A549 (cell line): ENCODE measurements around the gene KIF9. TPM values are rescaled to one million over a fixed set of nuclear protein-coding genes. Genes with fewer than 3 reads are reported as not detected.

Experiments
- ATAC-seq, 2 experiments: fragments of 200-7000 bp in 1 of 2; fragments of >200 bp in 1 of 2; cut with Nextera tagmentation in 1 of 2; cut with Tn5 transposase in 1 of 2; 3 replicates each; pipeline versions ENCODE4 v1.8.0 to v1.9.1; 2018 to 2020; ENCODE audit warnings: mild to moderate bottlenecking in 1 of 2, moderate library complexity in 1 of 2
- CTCF ChIA-PET: fragments of 300-600 bp; sonication (Branson Sonifier 250); formaldehyde crosslinking; extraction: SDS; loops from one replicate; lab custom pipeline; 2021; ENCODE audit warnings: antibody characterized with exemption, inconsistent platforms; lab: Yijun Ruan, JAX
- POLR2A ChIA-PET: fragments of 350-600 bp; formaldehyde crosslinking; extraction: SDS; loops from one replicate; lab custom pipeline; 2021; ENCODE audit warnings: antibody characterized with exemption, inconsistent platforms; lab: Yijun Ruan, JAX
- DNase-seq, 2 experiments: peaks; one replicate each; pipeline versions ENCODE4 v3.0.0 to v3.0.0-alpha.2; 2011 to 2016; ENCODE audit warnings: low read depth in 1 of 2, low spot score in 1 of 2
- FAIRE-seq: peaks from 2 replicates; lab custom pipeline; 2011; peaks lifted over from hg19 to GRCh38; lab: Jason Lieb, UNC
- H3K27ac ChIP-seq, 2 experiments: fragments of >200 bp; sonication (Bioruptor Twin); formaldehyde crosslinking; 3 replicates each; pipeline ENCODE4 v1.5.1; 2016 to 2017
- H3K4me1 ChIP-seq: fragments of >200 bp; sonication (Bioruptor Twin); formaldehyde crosslinking; 3 replicates; pipeline ENCODE4 v1.6.1; 2016
- H3K4me2 ChIP-seq: fragments of >200 bp; sonication (Bioruptor Twin); formaldehyde crosslinking; 3 replicates; pipeline ENCODE4 v1.6.1; 2016
- H3K4me3 ChIP-seq: fragments of >200 bp; sonication (Bioruptor Twin); formaldehyde crosslinking; 3 replicates; pipeline ENCODE4 v1.5.1; 2016
- H3K9me3 ChIP-seq: fragments of >200 bp; sonication (Bioruptor Twin); formaldehyde crosslinking; 3 replicates; pipeline ENCODE4 v1.6.1; 2016
- CBX2 ChIP-seq: fragments of 200-600 bp; sonication (generic); IDR thresholded peaks from 2 replicates; pipeline ENCODE4 v1.6.1; 2016; ENCODE audit warnings: low read depth, mild to moderate bottlenecking, borderline replicate concordance
- E2F6 ChIP-seq: IDR thresholded peaks from 2 replicates; pipeline ENCODE4 v1.6.1; 2012; ENCODE audit warnings: low read depth, borderline replicate concordance
- EHMT2 ChIP-seq: fragments of 200-600 bp; sonication (generic); IDR thresholded peaks from 2 replicates; pipeline ENCODE4 v1.6.1; 2016; ENCODE audit warnings: antibody characterized with exemption, low read depth, mild to moderate bottlenecking, moderate library complexity
- EP300 ChIP-seq, 2 experiments: fragments of >200 bp; sonication (Bioruptor Twin); formaldehyde crosslinking; IDR thresholded peaks; 2 replicates in 1 of 2; 3 replicates in 1 of 2; pipeline ENCODE4 v1.6.1; 2016 to 2017
- ESRRA ChIP-seq: fragments of 150-350 bp; IDR thresholded peaks from 2 replicates; pipeline ENCODE4 v1.6.1; 2014; ENCODE audit warnings: mild to moderate bottlenecking, low read length, borderline replicate concordance
- FOSB ChIP-seq: fragments of 250-450 bp; sonication (Bioruptor Pico); IDR thresholded peaks from 2 replicates; pipeline ENCODE4 v1.5.0; 2020; ENCODE audit warnings: mild to moderate bottlenecking, moderate library complexity
- FOXS1 ChIP-seq: fragments of 250-450 bp; sonication (Bioruptor Pico); IDR thresholded peaks from 2 replicates; pipeline ENCODE4 v1.5.0; 2020; ENCODE audit warnings: mild to moderate bottlenecking, moderate library complexity
- JUN ChIP-seq, 2 experiments: fragments of >200 bp; sonication (Bioruptor Twin); formaldehyde crosslinking; IDR thresholded peaks; 2 replicates in 1 of 2; 3 replicates in 1 of 2; pipeline ENCODE4 v1.6.1; 2016 to 2017
- KDM5A ChIP-seq: fragments of 200-600 bp; sonication (generic); IDR thresholded peaks from 2 replicates; pipeline ENCODE4 v1.6.1; 2016; ENCODE audit warnings: antibody characterized with exemption, mild to moderate bottlenecking
- MAFK ChIP-seq: fragments of 450-650 bp; IDR thresholded peaks from 2 replicates; pipeline ENCODE4 v1.6.1; 2014; ENCODE audit not compliant: partially characterized antibody
- MAZ ChIP-seq: fragments of 150-350 bp; IDR thresholded peaks from 2 replicates; pipeline ENCODE4 v1.6.1; 2014; ENCODE audit warnings: antibody characterized with exemption, low read depth, low read length, borderline replicate concordance
- NFE2L2 ChIP-seq: fragments of 150-350 bp; conservative IDR thresholded peaks from 2 replicates; pipeline ENCODE4 v1.6.1; 2014; ENCODE audit warnings: low read length
- NR3C1 ChIP-seq: fragments of >200 bp; sonication (Bioruptor Twin); formaldehyde crosslinking; IDR thresholded peaks from 3 replicates; pipeline ENCODE4 v1.6.1; 2017
- POLR2A ChIP-seq: IDR thresholded peaks from 2 replicates; pipeline ENCODE4 v1.6.1; 2012; ENCODE audit warnings: mild to moderate bottlenecking, low read length
- POLR2AphosphoS2 ChIP-seq: conservative IDR thresholded peaks from 2 replicates; pipeline ENCODE4 v1.6.1; 2012; ENCODE audit warnings: low read length, improper control_type of control experiment, inconsistent platforms
- RAD21 ChIP-seq, 2 experiments: fragments of >200 bp in 1 of 2; sonication (Bioruptor Twin) in 1 of 2; formaldehyde crosslinking in 1 of 2; IDR thresholded peaks in 1 of 2; conservative IDR thresholded peaks in 1 of 2; 2 replicates in 1 of 2; 3 replicates in 1 of 2; pipeline ENCODE4 v1.6.1; 2012 to 2018; ENCODE audit warnings: inconsistent platforms in 1 of 2
- RARB ChIP-seq: fragments of 250-450 bp; sonication (Bioruptor Pico); IDR thresholded peaks from 2 replicates; pipeline ENCODE4 v1.8.0; 2021; ENCODE audit warnings: mild to moderate bottlenecking, moderate library complexity
- REST ChIP-seq: fragments of 200-600 bp; sonication (generic); IDR thresholded peaks from 2 replicates; pipeline ENCODE4 v1.6.1; 2016; ENCODE audit warnings: antibody characterized with exemption, mild to moderate bottlenecking, moderate library complexity
- SMC3 ChIP-seq: fragments of >200 bp; sonication (Bioruptor Twin); formaldehyde crosslinking; IDR thresholded peaks from 3 replicates; pipeline ENCODE4 v1.6.1; 2018; ENCODE audit warnings: inconsistent platforms
- SREBF2 ChIP-seq: fragments of 450-650 bp; IDR thresholded peaks from 2 replicates; pipeline ENCODE4 v1.6.1; 2014; ENCODE audit warnings: mild to moderate bottlenecking, moderate library complexity
- TFCP2L1 ChIP-seq: fragments of 250-450 bp; sonication (Bioruptor Pico); IDR thresholded peaks from 2 replicates; pipeline ENCODE4 v1.5.0; 2021; ENCODE audit warnings: mild to moderate bottlenecking
- ZC3H11A ChIP-seq: fragments of 450-650 bp; IDR thresholded peaks from 2 replicates; pipeline ENCODE4 v1.6.1; 2014; ENCODE audit warnings: antibody characterized with exemption, mild to moderate bottlenecking
- ZFP36 ChIP-seq: fragments of 450-650 bp; IDR thresholded peaks from 2 replicates; pipeline ENCODE4 v1.6.1; 2014; ENCODE audit warnings: borderline replicate concordance; ENCODE audit not compliant: partially characterized antibody
- ZNF302 ChIP-seq: fragments of 250-450 bp; sonication (Bioruptor Pico); IDR thresholded peaks from 2 replicates; pipeline ENCODE4 v1.9.0; 2021; ENCODE audit warnings: inconsistent platforms, mild to moderate bottlenecking, moderate library complexity
- ZSCAN20 ChIP-seq: fragments of 250-450 bp; sonication (Bioruptor Pico); IDR thresholded peaks from 2 replicates; pipeline ENCODE4 v1.8.0; 2022; ENCODE audit warnings: mild to moderate bottlenecking, moderate library complexity
- WGBS: methylation state at CpG from one replicate; pipeline ENCODE4 v1.1.6; 2017; ENCODE audit errors: missing lambda C conversion rate; 5-methylcytosine and 5-hydroxymethylcytosine counted together
- polyA plus RNA-seq, 4 experiments: library from polyadenylated mRNA; depleted of rRNA in 3 of 4; stranded (reverse); fragments of >200 nt; fragmentation: RNase III in 1 of 4; extraction: RNeasy Plus Mini Kit Qiagen cat#74134 plus additional on column Dnase treatment in 1 of 4; gene quantifications; 2 replicates in 3 of 4; 3 replicates in 1 of 4; pipeline ENCODE4 v1.2.3, GENCODE V29; 2011 to 2017

KIF9 gene
- polyA plus RNA-seq, 2 of the 4 experiments (the other 2 are of a cell fraction), result 12.6 to 15.5 TPM

GRCh38 chr3:47239929-47240328 is 42.7 kb downstream of the KIF9 start:
- H3K4me3 ChIP-seq, result no peak overlapping the region
- CTCF ChIA-PET, result interaction anchor here (1.1 kb wide), 1 partner anchor 18 kb away, joined by 3 read pairs; no protein-coding TSS in a partner anchor
- TF ChIP-seq SMC3, result no peak
- no peak for TF ChIP-seq KDM5A
- no peak for TF ChIP-seq NFE2L2
- no peak for TF ChIP-seq POLR2AphosphoS2
- TF ChIP-seq EHMT2, result no peak
- TF ChIP-seq SREBF2, result no peak
- TF ChIP-seq REST, result no peak
- no peak for TF ChIP-seq CBX2
- TF ChIP-seq FOXS1, result no peak
- no peak for TF ChIP-seq TFCP2L1 (CRISPR knock-in tag)
- TF ChIP-seq POLR2A, result no peak
- TF ChIP-seq MAFK, result no peak
- TF ChIP-seq EP300 (IDR thresholded peaks at IDR 0.05), result no peak
- no peak for TF ChIP-seq ESRRA
- TF ChIP-seq JUN (IDR thresholded peaks at IDR 0.05), result no peak
- no peak for TF ChIP-seq RARB (CRISPR knock-in tag)
- TF ChIP-seq ZC3H11A, result no peak
- TF ChIP-seq NR3C1, result no peak

DNA sequence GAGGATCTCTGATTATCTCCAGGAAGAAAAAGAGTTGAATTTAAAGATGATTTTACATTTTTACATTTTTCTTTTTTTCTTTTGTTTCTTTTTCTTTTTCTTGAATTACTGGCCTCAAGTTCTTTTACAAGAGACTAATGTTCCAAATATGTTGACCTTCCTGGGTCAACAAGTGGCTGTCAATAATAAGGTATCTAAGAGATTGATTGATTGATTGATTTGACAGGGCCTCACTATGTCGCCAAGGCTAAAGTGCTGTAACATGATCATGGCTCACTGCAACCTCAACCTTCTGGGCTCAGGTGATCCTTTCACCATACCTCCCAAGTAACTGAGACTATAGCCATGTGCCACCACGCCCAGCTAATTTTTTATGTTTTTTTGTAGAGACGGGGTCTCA is 44.6 kb downstream of the KIF9 start:
- H3K9me3 ChIP-seq, result no peaks in the 10 kb centered on the region
- peaks cover 9% of the 10 kb centered on the region; the same call in 2 of the 3 replicates for H3K4me1 ChIP-seq
- DNase-seq (no peak), FAIRE-seq (no peak), ATAC-seq (no peak)
- no peak overlapping the region for H3K4me2 ChIP-seq
- H3K4me3 ChIP-seq, result no peak overlapping the region
- CTCF ChIA-PET, result no interaction called here
- POLR2A ChIA-PET, result no interaction called here
- TF ChIP-seq FOSB (CRISPR knock-in tag), result no peak
- no peak for TF ChIP-seq MAZ
- no peak for TF ChIP-seq RAD21 (conservative IDR thresholded peaks at IDR 0.05 in 1 of 2, IDR thresholded peaks at IDR 0.05 in 1 of 2)
- TF ChIP-seq SMC3, result no peak
- TF ChIP-seq E2F6, result no peak
- no peak for TF ChIP-seq RARB (CRISPR knock-in tag)
- no peak for TF ChIP-seq ZFP36
- no peak for TF ChIP-seq REST
- no peak for TF ChIP-seq ZSCAN20
- no peak for TF ChIP-seq ZNF302 (CRISPR knock-in tag)
- 85% methylated on average over 3 of the region's 3 CpGs for WGBS
- H3K27ac ChIP-seq, result no peak overlapping the region

More at GRCh38 chr3:47239929-47240328, 42.7 kb downstream of the KIF9 start:
- ATAC-seq, result no peak
- POLR2A ChIA-PET, result no interaction called here
- 33% methylated on average over 2 of the region's 6 CpGs for WGBS
- Histone ChIP-seq H3K4me2 (no peak overlapping the region), H3K27ac (no peak overlapping the region), H3K9me3 (no peaks in the 10 kb centered on the region), H3K4me1 (peaks cover 5% of the 10 kb centered on the region; the same call in 2 of the 3 replicates)
- no peak for DNase-seq
- FAIRE-seq, result no peak
